Stomach (tissue), 9 donors: Measurements from ENCODE around the gene PTGDS. TPM values are rescaled to one million over a fixed set of nuclear protein-coding genes. Genes with fewer than 3 reads are reported as not detected.

Source experiments
- DNase-seq, 2 donors: peaks; one replicate each; pipeline versions ENCODE4 v3.0.0 to v3.0.0-alpha.2; 2013 to 2019
- H3K27ac ChIP-seq, 5 donors: fragments of 200-600 bp in 4 of 5; sonication (generic) in 4 of 5; one replicate each; pipeline ENCODE4 v1.5.1; 2013 to 2019; ENCODE audit warnings: mild to moderate bottlenecking in 1 of 5, moderate library complexity in 1 of 5
- H3K27me3 ChIP-seq, 3 donors: fragments of 200-600 bp; sonication (generic); one replicate each; pipeline ENCODE4 v1.5.1; 2017 to 2019; ENCODE audit warnings: mixed run types in 1 of 3
- H3K36me3 ChIP-seq, 4 donors: fragments of 200-600 bp; sonication (generic); 1 replicate in 3 of 4; 2 replicates in 1 of 4; pipeline ENCODE4 v1.5.1; 2016 to 2019
- H3K4me1 ChIP-seq, 4 donors: fragments of 200-600 bp; sonication (generic); one replicate each; pipeline ENCODE4 v1.5.1; 2016 to 2019
- H3K4me3 ChIP-seq, 4 donors: fragments of 200-600 bp; sonication (generic) in 3 of 4; one replicate each; pipeline ENCODE4 v1.5.1; 2016 to 2019; ENCODE audit warnings: mild to moderate bottlenecking in 1 of 4
- H3K9me3 ChIP-seq, 4 donors: fragments of 200-600 bp; sonication (generic); one replicate each; pipeline ENCODE4 v1.5.1; 2016 to 2019
- CTCF ChIP-seq, 7 experiments: fragments of 450-650 bp in 4 of 7; fragments of 200-600 bp in 3 of 7; sonication (generic) in 3 of 7; IDR thresholded peaks; one replicate each; pipeline ENCODE4 v1.5.1; 2016 to 2019; ENCODE audit warnings: antibody characterized with exemption in 7 of 7, control low read depth in 2 of 7, mild to moderate bottlenecking in 1 of 7
- EP300 ChIP-seq: sonication (generic); formaldehyde crosslinking; IDR thresholded peaks from one replicate; pipeline ENCODE4 v1.6.1; 2017; ENCODE audit warnings: antibody characterized with exemption
- POLR2A ChIP-seq, 4 donors: fragments of 450-650 bp; IDR thresholded peaks; one replicate each; pipeline ENCODE4 v1.6.1; 2016; ENCODE audit warnings: antibody characterized with exemption in 4 of 4, control low read depth in 2 of 4, mild to moderate bottlenecking in 1 of 4, moderate library complexity in 1 of 4
- POLR2AphosphoS5 ChIP-seq, 3 donors: sonication (generic); formaldehyde crosslinking; IDR thresholded peaks; one replicate each; pipeline ENCODE4 v1.6.1; 2016; ENCODE audit warnings: antibody characterized with exemption in 3 of 3
- WGBS, 5 donors: extraction: QIAGEN DNeasy Blood & Tissue Kit in 3 of 5; methylation state at CpG; one replicate each; pipeline versions ENCODE4 v1.1.5 to v1.1.7; 2013 to 2018; 5-methylcytosine and 5-hydroxymethylcytosine counted together
- intact Hi-C: fragments of 100-400 bp; cut with DNase I; formaldehyde crosslinking; loops from one replicate; pipeline ENCODE4 v1.15.1; 2023; ENCODE audit warnings: low total_unique reads
- polyA plus RNA-seq, 3 donors: library from polyadenylated mRNA; stranded (reverse); fragments of 200-250 nt; gene quantifications; one replicate each; pipeline ENCODE4 v1.2.3, GENCODE V29; 2013
- total RNA-seq, 5 donors: library from RNA; depleted of rRNA; stranded (reverse); fragments of >200 nt; gene quantifications; one replicate each; pipeline versions ENCODE4 v1.1.0 to v1.2.3, GENCODE V29; 2014 to 2016
- donor health status: healthy with polysubstance abuse.
- donor health status: Bipolar disorder and iron deficiency.
- donor health status: healthy.

PTGDS gene
- total and polyA plus RNA-seq, 8 donors, result 2.3 to 64.4 (median 30.6) TPM

GRCh38 chr9:137030538-137031527, 53.5 kb downstream of the PTGDS start:
- DNase-seq, result peak in 1 of 2 donors; percentile 39

More at GRCh38 chr9:137030538-137031527, 53.5 kb downstream of the PTGDS start:
- Histone ChIP-seq H3K9me3 (no peaks in the 10 kb centered on the region), H3K27me3 (peaks cover 0 to 6% (median 0%) of the 10 kb centered on the region in 3 donors), H3K4me1 (peaks cover 43 to 75% (median 63%) of the 10 kb centered on the region in 4 donors), H3K4me3 (peak overlapping the region in 2 of 4 donors; percentile 26 to 69), H3K27ac (peak overlapping the region in 2 of 5 donors; percentile 59 to 81), H3K36me3 (no peaks in the 10 kb centered on the region)
- TF ChIP-seq EP300, result no peak
- TF ChIP-seq POLR2A (IDR thresholded peaks at IDR 0.05), result no peak
- no peak for TF ChIP-seq POLR2AphosphoS5 (IDR thresholded peaks at IDR 0.05)
- no peak for TF ChIP-seq CTCF (IDR thresholded peaks at IDR 0.05)
- 80 to 86% (median 85%) methylated on average over 47 to 65 of the region's 65 CpGs for WGBS, 5 donors
- intact Hi-C loops, result no loop called here

Other genes starting within 250 kb of the PTGDS start
Only the 30 nearest of the 37 such genes appear.
- not detected for gene LCN8, start 219.3 kb upstream of the PTGDS start, total RNA-seq
- gene LCN8, start 219.3 kb upstream of the PTGDS start, polyA plus RNA-seq, result not detected
- gene LCN15, start 213.0 kb upstream of the PTGDS start, total RNA-seq, result not detected
- not detected for gene LCN15, start 213.0 kb upstream of the PTGDS start, polyA plus RNA-seq
- 100 to 1,000 TPM in 1 of 5 donors, 10 to 100 TPM in 4; 11.1 to 152 (median 64.5) TPM for gene TMEM141, start 186.2 kb upstream of the PTGDS start, total RNA-seq
- gene TMEM141, start 186.2 kb upstream of the PTGDS start, polyA plus RNA-seq, result 100 to 1,000 TPM; 139 to 219 (median 195) TPM
- gene CCDC183, start 181.2 kb upstream of the PTGDS start, total RNA-seq, result 10 to 100 TPM in 1 of 5 donors, 1 to 10 TPM in 4; 1.2 to 53.0 (median 6.2) TPM
- 1 to 10 TPM; 1.9 to 5.8 (median 3.5) TPM for gene CCDC183, start 181.2 kb upstream of the PTGDS start, polyA plus RNA-seq
- 100 to 1,000 TPM in 1 of 5 donors, 10 to 100 TPM in 4; 47.4 to 615 (median 65.1) TPM for gene RABL6, start 169.6 kb upstream of the PTGDS start, total RNA-seq
- 10 to 100 TPM; 54.2 to 82.1 (median 56.0) TPM for gene RABL6, start 169.6 kb upstream of the PTGDS start, polyA plus RNA-seq
- 10 to 100 TPM in 2 of 5 donors, 1 to 10 TPM in 3; 1.4 to 37.4 (median 9.3) TPM for gene AJM1, start 135.0 kb upstream of the PTGDS start, total RNA-seq
- 1 to 10 TPM in 2 of 3 donors, under 1 TPM in 1; 0.46 to 3.3 (median 1.5) TPM for gene AJM1, start 135.0 kb upstream of the PTGDS start, polyA plus RNA-seq
- 10 to 100 TPM; 31.5 to 45.5 (median 38.8) TPM for gene PHPT1, start 128.1 kb upstream of the PTGDS start, total RNA-seq
- 100 to 1,000 TPM; 151 to 168 (median 156) TPM for gene PHPT1, start 128.1 kb upstream of the PTGDS start, polyA plus RNA-seq
- 100 to 1,000 TPM in 1 of 5 donors, 1 to 10 TPM in 4; 1.8 to 317 (median 5.8) TPM for gene MAMDC4, start 125.2 kb upstream of the PTGDS start, total RNA-seq
- gene MAMDC4, start 125.2 kb upstream of the PTGDS start, polyA plus RNA-seq, result 10 to 100 TPM in 1 of 3 donors, 1 to 10 TPM in 2; 1.1 to 11.2 (median 3.1) TPM
- gene EDF1, start 111.2 kb upstream of the PTGDS start, total RNA-seq, result 100 to 1,000 TPM; 132 to 229 (median 208) TPM
- 100 to 1,000 TPM; 572 to 798 (median 789) TPM for gene EDF1, start 111.2 kb upstream of the PTGDS start, polyA plus RNA-seq
- 100 to 1,000 TPM in 1 of 5 donors, 10 to 100 TPM in 2, 1 to 10 TPM in 2; 5.5 to 248 (median 12.8) TPM for gene TRAF2, start 91.0 kb upstream of the PTGDS start, total RNA-seq
- gene TRAF2, start 91.0 kb upstream of the PTGDS start, polyA plus RNA-seq, result 10 to 100 TPM; 10.0 to 12.1 (median 11.3) TPM
- gene FBXW5, start 32.8 kb upstream of the PTGDS start, total RNA-seq, result 100 to 1,000 TPM in 4 of 5 donors, 10 to 100 TPM in 1; 47.7 to 435 (median 174) TPM
- 100 to 1,000 TPM in 2 of 3 donors, 10 to 100 TPM in 1; 91.0 to 109 (median 102) TPM for gene FBXW5, start 32.8 kb upstream of the PTGDS start, polyA plus RNA-seq
- gene C8G, start 32.3 kb upstream of the PTGDS start, total RNA-seq, result not detected
- 1 to 10 TPM in 2 of 3 donors, not detected in 1; 2.3 to 5.5 TPM for gene C8G, start 32.3 kb upstream of the PTGDS start, polyA plus RNA-seq
- 1 to 10 TPM in 1 of 5 donors, under 1 TPM in 1, not detected in 3; 0.73 to 2.2 TPM for gene LCN12, start 25.2 kb upstream of the PTGDS start, total RNA-seq
- gene LCN12, start 25.2 kb upstream of the PTGDS start, polyA plus RNA-seq, result 1 to 10 TPM; 2.3 to 6.3 (median 3.1) TPM
- not detected for gene LCNL1, start 5.5 kb downstream of the PTGDS start, total RNA-seq
- gene LCNL1, start 5.5 kb downstream of the PTGDS start, polyA plus RNA-seq, result under 1 TPM in 2 of 3 donors, not detected in 1; 0.19 to 0.25 TPM
- gene PAXX, start 14.9 kb downstream of the PTGDS start, total RNA-seq, result 10 to 100 TPM; 11.9 to 93.6 (median 45.2) TPM
- 100 to 1,000 TPM; 158 to 206 (median 178) TPM for gene PAXX, start 14.9 kb downstream of the PTGDS start, polyA plus RNA-seq
- gene CLIC3, start 19.1 kb downstream of the PTGDS start, total RNA-seq, result 1 to 10 TPM in 1 of 5 donors, not detected in 4; 3.3 TPM
- gene CLIC3, start 19.1 kb downstream of the PTGDS start, polyA plus RNA-seq, result 10 to 100 TPM in 2 of 3 donors, 1 to 10 TPM in 1; 4.3 to 70.9 (median 15.2) TPM
- 100 to 1,000 TPM in 1 of 5 donors, 10 to 100 TPM in 3, 1 to 10 TPM in 1; 7.3 to 385 (median 72.8) TPM for gene ABCA2, start 50.7 kb downstream of the PTGDS start, total RNA-seq
- gene ABCA2, start 50.7 kb downstream of the PTGDS start, polyA plus RNA-seq, result 10 to 100 TPM in 2 of 3 donors, 1 to 10 TPM in 1; 9.3 to 25.5 (median 24.4) TPM
- gene FUT7, start 54.6 kb downstream of the PTGDS start, total RNA-seq, result 1 to 10 TPM in 1 of 5 donors, under 1 TPM in 1, not detected in 3; 0.37 to 3.9 TPM
- gene FUT7, start 54.6 kb downstream of the PTGDS start, polyA plus RNA-seq, result under 1 TPM in 2 of 3 donors, not detected in 1; 0.23 to 0.50 TPM
- 100 to 1,000 TPM in 4 of 5 donors, 10 to 100 TPM in 1; 20.0 to 276 (median 189) TPM for gene NPDC1, start 68.7 kb downstream of the PTGDS start, total RNA-seq
- gene NPDC1, start 68.7 kb downstream of the PTGDS start, polyA plus RNA-seq, result 100 to 1,000 TPM; 104 to 186 (median 115) TPM
- 10 to 100 TPM in 1 of 5 donors, 1 to 10 TPM in 3, not detected in 1; 2.2 to 11.3 (median 6.7) TPM for gene ENTPD2, start 76.6 kb downstream of the PTGDS start, total RNA-seq
- 1 to 10 TPM; 2.0 to 4.8 (median 2.9) TPM for gene ENTPD2, start 76.6 kb downstream of the PTGDS start, polyA plus RNA-seq
- gene SAPCD2, start 93.1 kb downstream of the PTGDS start, total RNA-seq, result 10 to 100 TPM in 1 of 5 donors, 1 to 10 TPM in 3, not detected in 1; 2.9 to 84.9 (median 4.4) TPM
- gene SAPCD2, start 93.1 kb downstream of the PTGDS start, polyA plus RNA-seq, result 1 to 10 TPM; 1.7 to 5.0 (median 3.8) TPM
- 10 to 100 TPM in 3 of 5 donors, 1 to 10 TPM in 2; 4.6 to 95.6 (median 22.8) TPM for gene UAP1L1, start 100.0 kb downstream of the PTGDS start, total RNA-seq
- 1 to 10 TPM; 4.1 to 7.4 (median 6.0) TPM for gene UAP1L1, start 100.0 kb downstream of the PTGDS start, polyA plus RNA-seq
- gene MAN1B1, start 109.5 kb downstream of the PTGDS start, total RNA-seq, result 100 to 1,000 TPM in 1 of 5 donors, 10 to 100 TPM in 3, 1 to 10 TPM in 1; 4.7 to 167 (median 44.6) TPM
- gene MAN1B1, start 109.5 kb downstream of the PTGDS start, polyA plus RNA-seq, result 10 to 100 TPM; 22.8 to 52.6 (median 35.0) TPM
- 100 to 1,000 TPM in 3 of 5 donors, 10 to 100 TPM in 2; 25.9 to 251 (median 103) TPM for gene DPP7, start 137.2 kb downstream of the PTGDS start, total RNA-seq
- 100 to 1,000 TPM; 325 to 346 (median 338) TPM for gene DPP7, start 137.2 kb downstream of the PTGDS start, polyA plus RNA-seq
- under 1 TPM in 1 of 5 donors, not detected in 4; 0.55 TPM for gene GRIN1, start 161.7 kb downstream of the PTGDS start, total RNA-seq
- under 1 TPM in 2 of 3 donors, not detected in 1; 0.25 to 0.31 TPM for gene GRIN1, start 161.7 kb downstream of the PTGDS start, polyA plus RNA-seq
- gene LRRC26, start 192.5 kb downstream of the PTGDS start, total RNA-seq, result 100 to 1,000 TPM in 1 of 5 donors, 10 to 100 TPM in 1, 1 to 10 TPM in 1, not detected in 2; 2.6 to 440 (median 11.2) TPM
- 1 to 10 TPM in 2 of 3 donors, under 1 TPM in 1; 1.00 to 7.7 (median 3.7) TPM for gene LRRC26, start 192.5 kb downstream of the PTGDS start, polyA plus RNA-seq
- gene TMEM210, start 194.6 kb downstream of the PTGDS start, total RNA-seq, result not detected
- not detected for gene TMEM210, start 194.6 kb downstream of the PTGDS start, polyA plus RNA-seq
- 100 to 1,000 TPM in 1 of 5 donors, 10 to 100 TPM in 4; 35.8 to 147 (median 42.9) TPM for gene ANAPC2, start 211.1 kb downstream of the PTGDS start, total RNA-seq
- gene ANAPC2, start 211.1 kb downstream of the PTGDS start, polyA plus RNA-seq, result 10 to 100 TPM; 26.1 to 45.0 (median 40.7) TPM
- gene SSNA1, start 211.2 kb downstream of the PTGDS start, total RNA-seq, result 100 to 1,000 TPM in 2 of 5 donors, 10 to 100 TPM in 3; 28.1 to 154 (median 81.4) TPM
- gene SSNA1, start 211.2 kb downstream of the PTGDS start, polyA plus RNA-seq, result 100 to 1,000 TPM; 118 to 146 (median 135) TPM
- gene TPRN, start 223.2 kb downstream of the PTGDS start, total RNA-seq, result 100 to 1,000 TPM in 1 of 5 donors, 10 to 100 TPM in 3, 1 to 10 TPM in 1; 8.8 to 161 (median 25.0) TPM
- 10 to 100 TPM; 23.5 to 36.9 (median 24.3) TPM for gene TPRN, start 223.2 kb downstream of the PTGDS start, polyA plus RNA-seq